K562 (cell line): ENCODE measurements around the gene STMP1. TPM values are rescaled to one million over a fixed set of nuclear protein-coding genes. Genes with fewer than 3 reads are reported as not detected.

Experiments used
- MAZ ChIP-seq, 2 experiments: fragments of 450-650 bp in 1 of 2; sonication (generic) in 1 of 2; formaldehyde crosslinking; IDR thresholded peaks in 1 of 2; conservative IDR thresholded peaks in 1 of 2; 2 replicates each; pipeline versions ENCODE4 v1.4.0 to v1.5.0; 2020; ENCODE audit warnings: mild to moderate bottlenecking in 1 of 2, missing genetic modification reagents in 1 of 2
- RCOR1 ChIP-seq, 2 experiments: IDR thresholded peaks; 2 replicates each; pipeline ENCODE4 v1.6.1; 2012; ENCODE audit warnings: low read depth in 2 of 2, low read length in 2 of 2, borderline replicate concordance in 1 of 2, improper control_type of control experiment in 1 of 2
- ZBTB40 ChIP-seq, 2 experiments: fragments of 450-650 bp in 1 of 2; sonication (generic) in 1 of 2; formaldehyde crosslinking in 1 of 2; IDR thresholded peaks; 2 replicates each; pipeline versions ENCODE4 v1.7.1 to v1.9.0; 2016 to 2022; ENCODE audit warnings: inconsistent platforms in 1 of 2, mild to moderate bottlenecking in 1 of 2, missing genetic modification reagents in 1 of 2
- ZBTB7A ChIP-seq: IDR thresholded peaks from 2 replicates; pipeline ENCODE4 v1.6.1; 2011; ENCODE audit warnings: low read depth, mild to moderate bottlenecking, low read length, moderate library complexity, borderline replicate concordance; ENCODE audit not compliant: control insufficient read depth
- ZNF316 ChIP-seq: fragments of 450-650 bp; IDR thresholded peaks from 2 replicates; pipeline ENCODE4 v1.6.1; 2016
- polyA plus RNA-seq, 8 experiments: library from polyadenylated mRNA; depleted of rRNA in 4 of 8; stranded (reverse) in 5 of 8; unstranded in 3 of 8; fragments of >200 nt; fragmentation: Nextera tagmentation in 2 of 8; fragmentation: Illumina TruSeq in 1 of 8; extraction: Ambion mirVana in 2 of 8; extraction: Trizol in 1 of 8; gene quantifications; 2 replicates each; pipeline versions ENCODE4 v1.2.1 to v1.2.3, GENCODE V29; 2011 to 2014; ENCODE audit warnings: inconsistent platforms in 1 of 8, missing spikeins in 1 of 8
- total RNA-seq, 7 experiments: library from RNA; depleted of rRNA in 6 of 7; stranded (reverse); fragments of >200 nt in 6 of 7; fragmentation: Illumina TruSeq in 2 of 7; extraction: Trizol in 2 of 7; gene quantifications; 2 replicates each; pipeline versions ENCODE4 v1.2.1 to v1.2.3, GENCODE V29; 2011 to 2021; ENCODE audit warnings: low replicate concordance in 1 of 7
- TF ChIP-seq, protein P1 (sequence below): fragments of 450-650 bp; IDR thresholded peaks from 2 replicates; pipeline ENCODE4 v1.6.1; 2018; ENCODE audit not compliant: partially characterized antibody
- TF ChIP-seq, protein P2 (sequence below), 3 experiments: fragments of 200-800 bp in 1 of 3; sonication (Bioruptor generic) in 1 of 3; sonication (generic) in 1 of 3; formaldehyde crosslinking in 1 of 3; IDR thresholded peaks; 2 replicates each; pipeline versions ENCODE4 v1.6.1 to v1.8.0; 2016 to 2022; ENCODE audit warnings: mild to moderate bottlenecking in 2 of 3, missing compliant biosample characterization in 2 of 3, missing genetic modification characterization in 2 of 3, missing genetic modification reagents in 1 of 3
- TF ChIP-seq, protein P3 (sequence below): IDR thresholded peaks from 2 replicates; pipeline ENCODE4 v1.6.1; 2016; ENCODE audit warnings: missing genetic modification characterization, missing compliant biosample characterization

The STMP1 gene
- total and polyA plus RNA-seq, 9 of the 15 experiments (the other 6 are each of a cell fraction or from before 2014, with no cell fraction given), result 10.6 to 249 (median 56.8) TPM

DNA sequence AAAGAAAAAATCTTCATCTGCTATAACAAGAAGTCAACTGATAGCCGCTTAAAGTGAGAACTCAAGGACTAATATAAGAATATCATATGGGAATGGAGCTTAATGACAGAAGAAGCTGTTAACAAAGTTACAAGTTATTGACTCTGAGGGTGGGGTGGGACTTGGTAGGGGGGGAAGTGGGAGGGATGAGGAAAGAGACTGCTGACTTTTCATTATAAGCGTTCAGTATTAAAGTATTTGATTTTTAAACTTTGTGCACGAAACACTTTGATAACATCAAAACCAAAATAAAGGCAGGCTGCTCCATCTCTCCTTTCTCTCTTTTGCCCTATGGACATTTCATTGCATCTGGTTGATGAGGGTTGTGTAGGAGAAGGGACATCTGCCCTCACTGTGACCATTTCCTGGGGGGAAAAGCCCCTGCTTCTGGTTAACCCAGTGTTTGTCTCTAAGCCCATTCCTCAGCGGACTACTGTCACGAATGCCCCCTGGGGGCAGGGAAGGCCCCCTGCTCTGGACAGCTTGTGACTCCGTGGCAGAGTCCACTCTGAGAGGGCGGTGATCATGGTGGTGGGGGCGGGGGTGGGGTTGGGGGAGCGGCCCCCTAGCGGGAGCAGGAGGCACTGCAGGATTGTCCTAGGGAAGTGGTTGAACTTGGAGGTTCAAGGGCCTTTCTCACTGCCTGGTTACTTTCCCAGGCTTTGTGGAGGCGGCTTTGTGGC lies 48.3 kb downstream of the STMP1 start (continued):
- TF ChIP-seq, protein P1, sequence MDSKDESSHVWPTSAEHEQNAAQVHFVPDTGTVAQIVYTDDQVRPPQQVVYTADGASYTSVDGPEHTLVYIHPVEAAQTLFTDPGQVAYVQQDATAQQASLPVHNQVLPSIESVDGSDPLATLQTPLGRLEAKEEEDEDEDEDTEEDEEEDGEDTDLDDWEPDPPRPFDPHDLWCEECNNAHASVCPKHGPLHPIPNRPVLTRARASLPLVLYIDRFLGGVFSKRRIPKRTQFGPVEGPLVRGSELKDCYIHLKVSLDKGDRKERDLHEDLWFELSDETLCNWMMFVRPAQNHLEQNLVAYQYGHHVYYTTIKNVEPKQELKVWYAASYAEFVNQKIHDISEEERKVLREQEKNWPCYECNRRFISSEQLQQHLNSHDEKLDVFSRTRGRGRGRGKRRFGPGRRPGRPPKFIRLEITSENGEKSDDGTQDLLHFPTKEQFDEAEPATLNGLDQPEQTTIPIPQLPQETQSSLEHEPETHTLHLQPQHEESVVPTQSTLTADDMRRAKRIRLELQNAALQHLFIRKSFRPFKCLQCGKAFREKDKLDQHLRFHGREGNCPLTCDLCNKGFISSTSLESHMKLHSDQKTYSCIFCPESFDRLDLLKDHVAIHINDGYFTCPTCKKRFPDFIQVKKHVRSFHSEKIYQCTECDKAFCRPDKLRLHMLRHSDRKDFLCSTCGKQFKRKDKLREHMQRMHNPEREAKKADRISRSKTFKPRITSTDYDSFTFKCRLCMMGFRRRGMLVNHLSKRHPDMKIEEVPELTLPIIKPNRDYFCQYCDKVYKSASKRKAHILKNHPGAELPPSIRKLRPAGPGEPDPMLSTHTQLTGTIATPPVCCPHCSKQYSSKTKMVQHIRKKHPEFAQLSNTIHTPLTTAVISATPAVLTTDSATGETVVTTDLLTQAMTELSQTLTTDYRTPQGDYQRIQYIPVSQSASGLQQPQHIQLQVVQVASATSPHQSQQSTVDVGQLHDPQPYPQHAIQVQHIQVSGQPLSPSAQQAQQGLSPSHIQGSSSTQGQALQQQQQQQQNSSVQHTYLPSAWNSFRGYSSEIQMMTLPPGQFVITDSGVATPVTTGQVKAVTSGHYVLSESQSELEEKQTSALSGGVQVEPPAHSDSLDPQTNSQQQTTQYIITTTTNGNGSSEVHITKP, result peak; percentile 57
- 0 out of 2 replicates have a peak, but pooled peaks have one; percentile 1 for TF ChIP-seq ZNF316
- peak; percentile 61; the same call in 1 of the 2 replicates for TF ChIP-seq ZBTB7A
- TF ChIP-seq RCOR1 (IDR thresholded peaks at IDR 0.05; ENCODE audit: borderline replicate concordance in 1 of 2, low read depth in 2 of 2, low read length in 2 of 2), result peak in 1 of 2 experiments; percentile 17; a peak in 1 of 4 replicates
- TF ChIP-seq ZBTB40 (IDR thresholded peaks at IDR 0.05), result peak; percentile 71
- TF ChIP-seq ZBTB40 (CRISPR knock-in tag; IDR thresholded peaks at IDR 0.05), result no peak
- peak in 1 of 2 experiments; percentile 74; a peak in 2 of 4 replicates for TF ChIP-seq MAZ (CRISPR knock-in tag; conservative IDR thresholded peaks at IDR 0.05 in 1 of 2, IDR thresholded peaks at IDR 0.05 in 1 of 2)
- TF ChIP-seq, protein P2, sequence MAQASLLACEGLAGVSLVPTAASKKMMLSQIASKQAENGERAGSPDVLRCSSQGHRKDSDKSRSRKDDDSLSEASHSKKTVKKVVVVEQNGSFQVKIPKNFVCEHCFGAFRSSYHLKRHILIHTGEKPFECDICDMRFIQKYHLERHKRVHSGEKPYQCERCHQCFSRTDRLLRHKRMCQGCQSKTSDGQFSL (CRISPR knock-in tag; IDR thresholded peaks at IDR 0.05), result no peak; the same call in 1 of the 2 replicates
- TF ChIP-seq, protein P2 (tag; IDR thresholded peaks at IDR 0.05), result peak in 1 of 2 experiments; percentile 95; a peak in 2 of 4 replicates
- TF ChIP-seq, protein P3, sequence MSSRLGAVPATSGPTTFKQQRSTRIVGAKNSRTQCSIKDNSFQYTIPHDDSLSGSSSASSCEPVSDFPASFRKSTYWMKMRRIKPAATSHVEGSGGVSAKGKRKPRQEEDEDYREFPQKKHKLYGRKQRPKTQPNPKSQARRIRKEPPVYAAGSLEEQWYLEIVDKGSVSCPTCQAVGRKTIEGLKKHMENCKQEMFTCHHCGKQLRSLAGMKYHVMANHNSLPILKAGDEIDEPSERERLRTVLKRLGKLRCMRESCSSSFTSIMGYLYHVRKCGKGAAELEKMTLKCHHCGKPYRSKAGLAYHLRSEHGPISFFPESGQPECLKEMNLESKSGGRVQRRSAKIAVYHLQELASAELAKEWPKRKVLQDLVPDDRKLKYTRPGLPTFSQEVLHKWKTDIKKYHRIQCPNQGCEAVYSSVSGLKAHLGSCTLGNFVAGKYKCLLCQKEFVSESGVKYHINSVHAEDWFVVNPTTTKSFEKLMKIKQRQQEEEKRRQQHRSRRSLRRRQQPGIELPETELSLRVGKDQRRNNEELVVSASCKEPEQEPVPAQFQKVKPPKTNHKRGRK (tag), result peak; percentile 73; the same call in 1 of the 2 replicates
